Measurements from ENCODE around the gene MYO3A.

DNA sequence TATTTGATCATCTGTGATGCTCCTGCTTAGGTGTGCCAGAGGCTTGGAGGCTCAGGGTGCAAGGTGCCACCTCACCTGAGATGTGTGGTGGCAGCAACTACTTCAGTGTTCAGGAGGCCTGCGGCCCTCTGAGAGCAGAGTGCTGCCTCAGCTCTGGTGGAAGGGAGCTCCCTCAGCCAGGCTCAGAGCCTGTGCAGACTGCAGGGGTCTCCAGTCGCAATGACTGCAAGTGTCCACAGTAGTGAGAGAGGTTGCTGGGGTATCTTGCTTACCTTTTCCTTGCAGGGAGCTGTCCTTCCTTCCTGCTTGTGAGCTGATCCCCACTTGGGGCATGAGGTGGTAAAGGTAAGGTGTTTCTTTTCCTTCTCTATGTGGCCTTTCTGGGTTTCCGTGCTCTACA, 151.5 kb downstream of the MYO3A start:
- TF ChIP-seq EP300 (IDR thresholded peaks at IDR 0.05) (no peak), POLR2A (IDR thresholded peaks at IDR 0.05) (no peak)
- TF ChIP-seq, protein P1, sequence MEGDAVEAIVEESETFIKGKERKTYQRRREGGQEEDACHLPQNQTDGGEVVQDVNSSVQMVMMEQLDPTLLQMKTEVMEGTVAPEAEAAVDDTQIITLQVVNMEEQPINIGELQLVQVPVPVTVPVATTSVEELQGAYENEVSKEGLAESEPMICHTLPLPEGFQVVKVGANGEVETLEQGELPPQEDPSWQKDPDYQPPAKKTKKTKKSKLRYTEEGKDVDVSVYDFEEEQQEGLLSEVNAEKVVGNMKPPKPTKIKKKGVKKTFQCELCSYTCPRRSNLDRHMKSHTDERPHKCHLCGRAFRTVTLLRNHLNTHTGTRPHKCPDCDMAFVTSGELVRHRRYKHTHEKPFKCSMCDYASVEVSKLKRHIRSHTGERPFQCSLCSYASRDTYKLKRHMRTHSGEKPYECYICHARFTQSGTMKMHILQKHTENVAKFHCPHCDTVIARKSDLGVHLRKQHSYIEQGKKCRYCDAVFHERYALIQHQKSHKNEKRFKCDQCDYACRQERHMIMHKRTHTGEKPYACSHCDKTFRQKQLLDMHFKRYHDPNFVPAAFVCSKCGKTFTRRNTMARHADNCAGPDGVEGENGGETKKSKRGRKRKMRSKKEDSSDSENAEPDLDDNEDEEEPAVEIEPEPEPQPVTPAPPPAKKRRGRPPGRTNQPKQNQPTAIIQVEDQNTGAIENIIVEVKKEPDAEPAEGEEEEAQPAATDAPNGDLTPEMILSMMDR (IDR thresholded peaks at IDR 0.05): no peak

Data from tibial nerve (tissue), 4 donors.